HCT116 (cell line): ENCODE results near the gene AEBP2. TPM values are rescaled to one million over a fixed set of nuclear protein-coding genes. Genes with fewer than 3 reads are reported as not detected.
"Not testable (repeated sequence)": the region's sequence is repeated elsewhere in the genome, so short reads cannot be mapped to it uniquely, and the experiment has no call there.

Experiments
- ATAC-seq: fragments of 200-7000 bp; cut with Tn5 transposase; 2 replicates; pipeline ENCODE4 v1.9.1; 2020; ENCODE audit warnings: mild to moderate bottlenecking, moderate library complexity
- BruUV-seq: library from RNA; stranded (reverse); fragments of 400-500 nt; replicated peaks from 2 replicates; lab custom pipeline; 2021; lab: Mats Ljungman, UMichigan
- CTCF ChIA-PET: fragments of 300-600 bp; sonication (Branson Sonifier 250); formaldehyde crosslinking; loops from one replicate; lab custom pipeline; 2021; ENCODE audit warnings: antibody characterized with exemption; lab: Charles Lee
- POLR2A ChIA-PET: fragments of 300-600, 350-600 bp; sonication (Branson Sonifier 250); formaldehyde crosslinking; loops from one replicate; lab custom pipeline; 2021; ENCODE audit warnings: antibody characterized with exemption; lab: Charles Lee
- RAD21 ChIA-PET, 2 experiments: fragments of 300-600 bp; sonication (Branson Sonifier 250); formaldehyde crosslinking; loops; one replicate each; lab custom pipeline; 2023; ENCODE audit warnings: low total read pairs in 2 of 2; ENCODE audit not compliant: uncharacterized antibody in 2 of 2, unreplicated experiment in 2 of 2, low non-redundant PET in 1 of 2; lab: Charles Lee
- DNase-seq: peaks from one replicate; pipeline ENCODE4 v3.0.0-alpha.2; 2010; ENCODE audit warnings: low read depth, low spot score
- H2AFZ ChIP-seq: fragments of 200-600 bp; shearing (Covaris generic), sonication (generic); 2 replicates; pipeline ENCODE4 v1.6.1; 2017; ENCODE audit warnings: low read depth, mixed run types, mixed read lengths, antibody characterized with exemption, low read length; ENCODE audit not compliant: poor library complexity, severe bottlenecking
- H3K27ac ChIP-seq: 2 replicates; pipeline ENCODE4 v1.5.1; 2012; ENCODE audit warnings: low read depth, low read length
- H3K27me3 ChIP-seq: fragments of 200-600 bp; sonication (generic); 2 replicates; pipeline ENCODE4 v1.6.1; 2016; ENCODE audit warnings: mixed run types, low read length, mixed read lengths; ENCODE audit not compliant: insufficient read depth
- H3K36me3 ChIP-seq, 2 experiments: fragments of 200-500 bp in 1 of 2; fragments of 200-600 bp in 1 of 2; sonication (Bioruptor generic) in 1 of 2; sonication (generic) in 1 of 2; 2 replicates each; pipeline versions ENCODE4 v1.5.1 to v1.6.1; 2014 to 2016; ENCODE audit warnings: low read length in 2 of 2, inconsistent platforms in 1 of 2, mixed read lengths in 1 of 2, mixed run types in 1 of 2; ENCODE audit not compliant: insufficient read depth in 2 of 2, control insufficient read depth in 1 of 2
- H3K4me1 ChIP-seq, 2 experiments: fragments of 200-600 bp in 1 of 2; sonication (generic) in 1 of 2; 2 replicates each; pipeline versions ENCODE4 v1.5.1 to v1.6.1; 2012 to 2017; ENCODE audit warnings: low read length in 2 of 2, inconsistent platforms in 1 of 2, mild to moderate bottlenecking in 1 of 2, mixed read lengths in 1 of 2, mixed run types in 1 of 2, moderate library complexity in 1 of 2; ENCODE audit not compliant: insufficient read depth in 2 of 2, control insufficient read depth in 1 of 2
- H3K4me2 ChIP-seq: fragments of 200-600 bp; sonication (generic); 2 replicates; pipeline ENCODE4 v1.6.1; 2017; ENCODE audit warnings: mixed run types, low read length, mixed read lengths
- H3K4me3 ChIP-seq, 2 experiments: fragments of 200-600 bp in 1 of 2; sonication (generic) in 1 of 2; replicated peaks in 1 of 2; 2 replicates each; pipeline ENCODE4 v1.5.1; 2011 to 2016; ENCODE audit warnings: low read length in 2 of 2, control low read depth in 1 of 2, low read depth in 1 of 2, mild to moderate bottlenecking in 1 of 2, mixed read lengths in 1 of 2, mixed run types in 1 of 2
- H3K79me2 ChIP-seq: fragments of 200-600 bp; sonication (generic); 2 replicates; pipeline ENCODE4 v1.6.1; 2017; ENCODE audit warnings: mild to moderate bottlenecking, mixed run types, low read length, moderate library complexity, mixed read lengths; ENCODE audit not compliant: insufficient read depth
- H3K9ac ChIP-seq: fragments of 200-600 bp; sonication (generic); 2 replicates; pipeline ENCODE4 v1.6.1; 2016; ENCODE audit warnings: low read length, mixed read lengths
- H3K9me2 ChIP-seq: fragments of 200-600 bp; sonication (generic), shearing (Covaris generic); 2 replicates; pipeline ENCODE4 v1.6.1; 2017; ENCODE audit warnings: mixed run types, mild to moderate bottlenecking, moderate library complexity; ENCODE audit not compliant: insufficient read depth
- H3K9me3 ChIP-seq, 2 experiments: fragments of 200-500 bp in 1 of 2; fragments of 200-600 bp in 1 of 2; sonication (Bioruptor generic) in 1 of 2; sonication (generic) in 1 of 2; 2 replicates each; pipeline ENCODE4 v1.6.1; 2014 to 2017; ENCODE audit warnings: low read length in 2 of 2, mixed read lengths in 2 of 2, inconsistent platforms in 1 of 2, low read depth in 1 of 2, mild to moderate bottlenecking in 1 of 2, mixed run types in 1 of 2, moderate library complexity in 1 of 2; ENCODE audit not compliant: control insufficient read depth in 1 of 2, insufficient read depth in 1 of 2
- H4K20me1 ChIP-seq: fragments of 200-600 bp; sonication (generic), shearing (Covaris generic); 2 replicates; pipeline ENCODE4 v1.6.1; 2017; ENCODE audit warnings: mixed run types, mild to moderate bottlenecking, moderate library complexity; ENCODE audit not compliant: insufficient read depth
- FOSL1 ChIP-seq: IDR thresholded peaks from 2 replicates; pipeline ENCODE4 v1.6.1; 2012; ENCODE audit warnings: low read depth
- POLR2AphosphoS5 ChIP-seq: IDR thresholded peaks from 2 replicates; pipeline ENCODE4 v1.6.1; 2011; ENCODE audit warnings: mild to moderate bottlenecking, low read depth, low read length, moderate library complexity
- intact Hi-C: fragments of 100-400 bp; cut with micrococcal nuclease; formaldehyde crosslinking; loops from 2 replicates; pipeline ENCODE4 v1.10.0; 2022
- total RNA-seq: library from RNA; stranded (reverse); gene quantifications from one replicate; pipeline ENCODE4 v1.2.1, GENCODE V29; 2021; ENCODE audit not compliant: unreplicated experiment
- TF ChIP-seq, protein P1 (sequence below): IDR thresholded peaks from 2 replicates; pipeline ENCODE4 v1.6.1; 2011; ENCODE audit warnings: mild to moderate bottlenecking, low read length, moderate library complexity; ENCODE audit not compliant: insufficient replicate concordance; ENCODE audit errors: extremely low read depth

Gene AEBP2
- total RNA-seq, 1 experiment from 2014 or later = 44.6 TPM

DNA sequence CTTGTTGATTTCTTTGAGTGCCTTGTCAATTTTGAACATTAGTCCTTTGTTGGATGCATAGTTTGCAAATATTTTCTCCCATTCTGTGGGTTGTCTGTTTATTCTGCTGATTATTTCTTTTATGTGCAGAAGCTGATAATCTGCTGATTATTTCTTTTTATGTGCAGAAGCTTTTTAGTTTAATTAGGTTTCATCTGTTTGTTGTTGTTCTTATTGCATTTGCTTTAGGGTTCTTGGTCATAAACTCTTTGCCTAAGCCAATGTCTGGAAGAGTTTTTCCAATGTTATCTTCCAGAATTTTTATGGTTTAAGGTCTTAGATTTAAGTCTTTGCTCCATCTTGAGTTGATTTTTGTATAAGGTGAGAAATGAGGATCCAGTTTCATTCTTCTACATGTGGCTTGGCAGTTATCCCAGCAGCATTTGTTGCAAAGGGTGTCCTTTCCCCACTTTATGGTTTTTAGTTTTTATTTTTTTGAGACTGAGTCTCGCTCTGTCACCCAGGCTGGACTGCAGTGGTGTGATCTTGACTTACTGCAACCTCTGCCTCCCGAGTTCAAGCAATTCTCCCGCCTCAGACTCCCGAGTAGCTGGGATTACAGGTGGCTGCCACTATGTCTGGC lies 36.7 kb downstream of the AEBP2 start:
- H3K9me3 ChIP-seq, H3K4me3 ChIP-seq, H2AFZ ChIP-seq, H3K27ac ChIP-seq, POLR2A ChIA-PET, H3K4me1 ChIP-seq, ATAC-seq, RAD21 ChIA-PET, intact Hi-C loops, H3K27me3 ChIP-seq, H3K4me2 ChIP-seq, H3K9ac ChIP-seq, H3K36me3 ChIP-seq, CTCF ChIA-PET, DNase-seq, H3K9me2 ChIP-seq, BruUV-seq: not testable (repeated sequence)
- Histone ChIP-seq H4K20me1 (peaks cover 19% of the 10 kb centered on the region; the same call in 1 of the 2 replicates), H3K79me2 (peaks cover 97% of the 10 kb centered on the region)

DNA sequence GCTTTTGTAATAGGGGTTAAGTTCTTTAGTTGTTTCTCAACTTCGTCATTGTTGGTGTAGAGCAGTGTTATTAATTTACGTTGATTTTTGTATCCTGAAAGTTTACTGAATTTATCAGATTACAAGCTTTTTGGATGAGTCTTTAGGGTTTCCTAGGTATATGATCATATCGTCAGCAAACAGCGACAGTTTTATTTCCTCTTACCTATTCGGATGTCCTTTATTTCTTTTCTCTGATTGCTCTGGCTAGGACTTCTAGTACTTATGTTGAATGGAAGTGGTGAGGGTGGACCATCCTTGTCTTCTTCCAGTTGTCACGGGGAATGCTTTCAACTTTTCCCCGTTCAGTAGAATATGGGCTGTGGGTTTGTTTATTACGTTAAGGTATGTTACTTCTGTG lies 37.8 kb downstream of the AEBP2 start:
- H3K79me2 ChIP-seq = peaks cover 97% of the 10 kb centered on the region
- H3K9me3 ChIP-seq = no peaks in the 10 kb centered on the region
- DNase-seq (no peak), ATAC-seq (no peak)
- BruUV-seq = TSS peak; percentile 7
- no peaks in the 10 kb centered on the region for H3K27me3 ChIP-seq
- RAD21 ChIA-PET = no interaction called here
- no peaks in the 10 kb centered on the region for H3K9me2 ChIP-seq
- no peak overlapping the region for H2AFZ ChIP-seq
- no peaks in the 10 kb centered on the region; a peak in 1 of 4 replicates for H3K4me1 ChIP-seq
- no peak overlapping the region for H3K27ac ChIP-seq
- H3K9ac ChIP-seq = no peak overlapping the region
- H4K20me1 ChIP-seq = peaks cover 16% of the 10 kb centered on the region; the same call in 1 of the 2 replicates
- H3K4me3 ChIP-seq = no peak overlapping the region
- POLR2A ChIA-PET = no interaction called here
- no peak overlapping the region for H3K4me2 ChIP-seq
- CTCF ChIA-PET = no interaction called here
- H3K36me3 ChIP-seq = peaks cover 3 to 4% of the 10 kb centered on the region in 2 experiments; a peak in 2 of 4 replicates
- TF ChIP-seq, protein P1, sequence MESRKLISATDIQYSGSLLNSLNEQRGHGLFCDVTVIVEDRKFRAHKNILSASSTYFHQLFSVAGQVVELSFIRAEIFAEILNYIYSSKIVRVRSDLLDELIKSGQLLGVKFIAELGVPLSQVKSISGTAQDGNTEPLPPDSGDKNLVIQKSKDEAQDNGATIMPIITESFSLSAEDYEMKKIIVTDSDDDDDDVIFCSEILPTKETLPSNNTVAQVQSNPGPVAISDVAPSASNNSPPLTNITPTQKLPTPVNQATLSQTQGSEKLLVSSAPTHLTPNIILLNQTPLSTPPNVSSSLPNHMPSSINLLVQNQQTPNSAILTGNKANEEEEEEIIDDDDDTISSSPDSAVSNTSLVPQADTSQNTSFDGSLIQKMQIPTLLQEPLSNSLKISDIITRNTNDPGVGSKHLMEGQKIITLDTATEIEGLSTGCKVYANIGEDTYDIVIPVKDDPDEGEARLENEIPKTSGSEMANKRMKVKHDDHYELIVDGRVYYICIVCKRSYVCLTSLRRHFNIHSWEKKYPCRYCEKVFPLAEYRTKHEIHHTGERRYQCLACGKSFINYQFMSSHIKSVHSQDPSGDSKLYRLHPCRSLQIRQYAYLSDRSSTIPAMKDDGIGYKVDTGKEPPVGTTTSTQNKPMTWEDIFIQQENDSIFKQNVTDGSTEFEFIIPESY = no peak
- no peak for TF ChIP-seq FOSL1
- no peak for TF ChIP-seq POLR2AphosphoS5
- intact Hi-C loops = no loop called here
